OCI-LY7 (cell line): ENCODE data around the gene VPS37C. TPM values are rescaled to one million over a fixed set of nuclear protein-coding genes. Genes with fewer than 3 reads are reported as not detected.

Experiments used
- BruUV-seq: library from RNA; stranded (reverse); fragments of 400-500 nt; replicated peaks from 2 replicates; lab custom pipeline; 2021; lab: Mats Ljungman, UMichigan
- CTCF ChIA-PET: fragments of 300-600 bp; sonication (Branson Sonifier 250); formaldehyde crosslinking; loops from one replicate; lab custom pipeline; 2022; ENCODE audit warnings: antibody characterized with exemption; ENCODE audit not compliant: unreplicated experiment; lab: Charles Lee
- POLR2A ChIA-PET: fragments of 300-600 bp; sonication (Branson Sonifier 250); formaldehyde crosslinking; loops from one replicate; lab custom pipeline; 2022; ENCODE audit warnings: antibody characterized with exemption; lab: Charles Lee
- DNase-seq: peaks from one replicate; pipeline ENCODE4 v3.0.0-alpha.2; 2015; ENCODE audit warnings: low spot score
- H2AFZ ChIP-seq: fragments of 200-600 bp; sonication (generic), shearing (Covaris generic); 2 replicates; pipeline ENCODE4 v1.6.1; 2014; ENCODE audit warnings: mild to moderate bottlenecking, antibody characterized with exemption, low read length, moderate library complexity
- H3K27ac ChIP-seq: fragments of 200-600 bp; sonication (generic); 2 replicates; pipeline ENCODE4 v1.5.1; 2014; ENCODE audit warnings: mixed run types, low read depth, mild to moderate bottlenecking, moderate library complexity, low read length, inconsistent platforms; ENCODE audit not compliant: poor library complexity, severe bottlenecking
- H3K36me3 ChIP-seq: fragments of 200-600 bp; sonication (generic); 2 replicates; pipeline ENCODE4 v1.6.1; 2014; ENCODE audit warnings: mild to moderate bottlenecking, antibody characterized with exemption, low read length, moderate library complexity, mixed read lengths; ENCODE audit not compliant: insufficient read depth
- H3K4me1 ChIP-seq: fragments of 200-600 bp; sonication (generic); 2 replicates; pipeline ENCODE4 v1.5.1; 2014; ENCODE audit warnings: mild to moderate bottlenecking, low read length; ENCODE audit not compliant: insufficient read depth, poor library complexity, severe bottlenecking
- H3K4me2 ChIP-seq: fragments of 200-600 bp; sonication (generic); 2 replicates; pipeline ENCODE4 v1.6.1; 2014; ENCODE audit warnings: mild to moderate bottlenecking, low read length
- H3K4me3 ChIP-seq: fragments of 200-600 bp; sonication (generic); 2 replicates; pipeline ENCODE4 v1.5.1; 2014; ENCODE audit warnings: mild to moderate bottlenecking, low read depth, low read length; ENCODE audit not compliant: poor library complexity, severe bottlenecking
- H3K79me2 ChIP-seq: fragments of 200-600 bp; sonication (generic); 2 replicates; pipeline ENCODE4 v1.6.1; 2016; ENCODE audit warnings: low read depth, mild to moderate bottlenecking, low read length, moderate library complexity, mixed read lengths; ENCODE audit not compliant: insufficient read depth
- H3K9me2 ChIP-seq: fragments of 200-600 bp; sonication (generic); 2 replicates; pipeline ENCODE4 v1.6.1; 2016; ENCODE audit warnings: mild to moderate bottlenecking, low read length, mixed read lengths; ENCODE audit not compliant: insufficient read depth
- H3K9me3 ChIP-seq: fragments of 200-600 bp; sonication (generic); 2 replicates; pipeline ENCODE4 v1.6.1; 2014; ENCODE audit warnings: mild to moderate bottlenecking, mixed run types, low read length, mixed read lengths
- H4K20me1 ChIP-seq: fragments of 200-600 bp; sonication (generic); 2 replicates; pipeline ENCODE4 v1.6.1; 2014; ENCODE audit warnings: mild to moderate bottlenecking, antibody characterized with exemption, low read length, moderate library complexity, mixed read lengths; ENCODE audit not compliant: insufficient read depth
- EZH2phosphoT487 ChIP-seq: fragments of 200-600 bp; sonication (generic); IDR thresholded peaks from 2 replicates; pipeline ENCODE4 v1.6.1; 2018; ENCODE audit warnings: low read depth, borderline replicate concordance, mild to moderate bottlenecking, mixed run types, antibody characterized with exemption, low read length, moderate library complexity, mixed read lengths
- intact Hi-C: fragments of 100-400 bp; cut with micrococcal nuclease; formaldehyde crosslinking; loops from one replicate; pipeline ENCODE4 v1.10.0; 2022; ENCODE audit not compliant: unreplicated experiment
- total RNA-seq, 2 experiments: library from RNA; depleted of rRNA in 1 of 2; stranded (reverse); fragments of >200 nt in 1 of 2; shearing (Covaris generic) in 1 of 2; gene quantifications; 2 replicates each; pipeline ENCODE4 v1.2.3, GENCODE V29; 2014 to 2022
- TF ChIP-seq, protein P1 (sequence below): fragments of 200-600 bp; sonication (generic); conservative IDR thresholded peaks from 2 replicates; pipeline ENCODE4 v1.5.1; 2014; ENCODE audit warnings: mild to moderate bottlenecking, antibody characterized with exemption, low read length, moderate library complexity, mixed read lengths

Gene VPS37C
- total RNA-seq, 2 experiments from 2014 or later: 10.3 to 12.8 TPM

DNA sequence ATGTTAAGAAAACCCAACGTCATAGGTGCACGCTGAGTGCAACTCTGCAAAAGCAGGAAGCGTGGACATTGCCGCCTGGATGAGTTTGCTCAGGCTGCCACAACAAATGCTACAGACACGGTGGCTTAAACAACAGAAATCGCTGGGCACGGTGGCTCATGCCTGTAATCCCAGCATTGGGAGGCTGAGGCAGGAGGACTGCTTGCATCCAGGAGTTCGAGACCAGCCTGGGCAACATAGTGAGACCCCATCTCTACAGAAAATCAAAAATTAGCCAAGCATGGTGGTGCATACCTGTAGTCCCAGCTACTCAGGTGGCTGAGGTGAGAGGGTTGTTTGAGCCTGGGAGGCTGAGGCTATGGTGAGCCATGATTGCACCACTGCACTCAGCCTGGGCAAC lies 28.7 kb upstream of the VPS37C start:
- CTCF ChIA-PET: no interaction called here
- POLR2A ChIA-PET: interaction anchor here (0.7 kb wide), 1 partner anchor 347 kb away, joined by 3 read pairs; no protein-coding TSS in a partner anchor
- no peak overlapping the region for H3K4me3 ChIP-seq
- H3K4me1 ChIP-seq: no peaks in the 10 kb centered on the region
- H3K79me2 ChIP-seq: no peaks in the 10 kb centered on the region
- no peak overlapping the region for H3K4me2 ChIP-seq
- H3K27ac ChIP-seq: no peak overlapping the region
- H3K36me3 ChIP-seq: no peaks in the 10 kb centered on the region
- no peaks in the 10 kb centered on the region for H3K9me2 ChIP-seq
- TF ChIP-seq, protein P1, sequence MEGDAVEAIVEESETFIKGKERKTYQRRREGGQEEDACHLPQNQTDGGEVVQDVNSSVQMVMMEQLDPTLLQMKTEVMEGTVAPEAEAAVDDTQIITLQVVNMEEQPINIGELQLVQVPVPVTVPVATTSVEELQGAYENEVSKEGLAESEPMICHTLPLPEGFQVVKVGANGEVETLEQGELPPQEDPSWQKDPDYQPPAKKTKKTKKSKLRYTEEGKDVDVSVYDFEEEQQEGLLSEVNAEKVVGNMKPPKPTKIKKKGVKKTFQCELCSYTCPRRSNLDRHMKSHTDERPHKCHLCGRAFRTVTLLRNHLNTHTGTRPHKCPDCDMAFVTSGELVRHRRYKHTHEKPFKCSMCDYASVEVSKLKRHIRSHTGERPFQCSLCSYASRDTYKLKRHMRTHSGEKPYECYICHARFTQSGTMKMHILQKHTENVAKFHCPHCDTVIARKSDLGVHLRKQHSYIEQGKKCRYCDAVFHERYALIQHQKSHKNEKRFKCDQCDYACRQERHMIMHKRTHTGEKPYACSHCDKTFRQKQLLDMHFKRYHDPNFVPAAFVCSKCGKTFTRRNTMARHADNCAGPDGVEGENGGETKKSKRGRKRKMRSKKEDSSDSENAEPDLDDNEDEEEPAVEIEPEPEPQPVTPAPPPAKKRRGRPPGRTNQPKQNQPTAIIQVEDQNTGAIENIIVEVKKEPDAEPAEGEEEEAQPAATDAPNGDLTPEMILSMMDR: no peak
- no peak for TF ChIP-seq EZH2phosphoT487
- no peak overlapping the region for H2AFZ ChIP-seq
- intact Hi-C loops: no loop called here
- BruUV-seq: no TSS peak
- no peak for DNase-seq
- H4K20me1 ChIP-seq: no peaks in the 10 kb centered on the region
- no peaks in the 10 kb centered on the region for H3K9me3 ChIP-seq

DNA sequence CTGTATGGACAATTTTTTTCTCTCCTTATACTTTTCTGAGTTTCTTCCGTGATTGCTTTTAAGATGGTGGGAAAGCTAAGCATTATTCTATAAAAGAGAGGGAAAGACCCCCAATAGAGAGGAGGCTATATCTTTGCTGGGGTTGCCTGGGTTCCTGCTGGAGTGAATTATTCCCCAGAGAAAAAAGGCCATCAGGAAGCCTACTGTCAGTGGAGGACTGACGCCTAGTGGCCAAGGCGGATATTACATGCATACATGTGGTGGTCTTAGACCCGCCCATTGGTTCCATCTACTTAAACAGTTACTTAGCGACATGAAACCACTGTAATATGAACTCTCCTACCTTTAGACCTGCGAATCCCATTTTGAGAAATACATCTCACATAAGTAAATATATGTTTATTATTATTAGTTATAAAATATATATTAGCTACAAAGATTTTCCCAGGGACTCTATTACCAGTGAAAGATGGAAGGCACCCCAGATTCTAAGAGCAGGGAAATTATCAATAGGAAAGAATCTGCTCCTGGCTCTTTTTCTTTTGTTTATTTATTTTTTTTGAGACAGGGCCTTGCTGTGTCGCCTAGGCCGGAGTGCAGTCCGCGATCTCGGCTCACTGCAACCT lies 26.4 kb upstream of the VPS37C start:
- ChIA-PET CTCF (interaction anchor here (0.6 kb wide), 2 partner anchors 70 to 205 kb away, joined by 3 read pairs; partner anchors contain the start of gene TMEM216), POLR2A (interaction anchor here (0.6 kb wide), 1 partner anchor 96 kb away, joined by 3 read pairs; no protein-coding TSS in a partner anchor)
- DNase-seq: peak; percentile 85
- Histone ChIP-seq H3K79me2 (no peaks in the 10 kb centered on the region), H3K4me3 (no peak overlapping the region), H3K36me3 (no peaks in the 10 kb centered on the region), H4K20me1 (no peaks in the 10 kb centered on the region), H2AFZ (no peak overlapping the region), H3K27ac (no peak overlapping the region), H3K4me1 (no peaks in the 10 kb centered on the region), H3K9me2 (no peaks in the 10 kb centered on the region), H3K9me3 (no peaks in the 10 kb centered on the region), H3K4me2 (no peak overlapping the region)
- intact Hi-C loops: loop anchor here (1.0 to 2.0 kb wide), 3 partner anchors 58 to 357 kb away; partner anchors contain the start of gene CD6
- BruUV-seq: no TSS peak
- TF ChIP-seq EZH2phosphoT487: no peak
- TF ChIP-seq, protein P1: peak; percentile 95

DNA sequence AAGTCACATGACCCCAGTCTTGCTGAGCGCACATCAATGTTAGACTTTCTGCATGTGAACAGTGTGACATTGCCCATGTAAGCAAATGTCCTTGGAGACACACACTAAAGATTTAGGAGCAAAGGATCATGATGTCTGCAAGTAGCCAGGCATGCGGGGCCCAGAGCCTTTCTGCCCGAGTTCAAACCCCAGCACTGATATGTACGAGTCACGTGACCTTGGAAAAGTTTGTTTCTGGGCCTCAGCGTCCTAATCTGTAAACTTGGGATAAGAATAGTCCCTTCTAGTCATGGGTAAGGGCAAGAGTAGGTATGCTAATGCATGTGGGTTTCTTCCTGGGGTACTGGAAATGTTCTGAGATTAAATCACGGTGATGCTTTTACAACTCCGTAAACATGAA lies 25.3 kb upstream of the VPS37C start:
- intact Hi-C loops: loop anchor here (2.0 kb wide), 2 partner anchors 216 to 356 kb away; partner anchors contain the start of gene CD6
- CTCF ChIA-PET: no interaction called here
- H2AFZ ChIP-seq: no peak overlapping the region

More for the DNA sequence above, 25.3 kb upstream of the VPS37C start:
- Histone ChIP-seq H3K9me2 (no peaks in the 10 kb centered on the region), H3K4me1 (no peaks in the 10 kb centered on the region), H3K4me3 (no peak overlapping the region), H4K20me1 (no peaks in the 10 kb centered on the region), H3K9me3 (no peaks in the 10 kb centered on the region), H3K4me2 (no peak overlapping the region), H3K36me3 (no peaks in the 10 kb centered on the region), H3K79me2 (no peaks in the 10 kb centered on the region), H3K27ac (no peak overlapping the region)
- DNase-seq: no peak
- BruUV-seq: no TSS peak
- TF ChIP-seq EZH2phosphoT487: no peak
- TF ChIP-seq, protein P1: no peak
- POLR2A ChIA-PET: interaction anchor here (0.6 to 0.7 kb wide), 2 partner anchors 11 to 263 kb away, joined by 3 read pairs; no protein-coding TSS in a partner anchor
